Measurements from ENCODE around the gene COA7. TPM values are rescaled to one million over a fixed set of nuclear protein-coding genes. Genes with fewer than 3 reads are reported as not detected.
A peak's percentile ranks its signal among the peaks of the same experiment; 100 is the strongest.

Gene COA7
- total RNA-seq, 3 donors from 2014 or later, result 35.3 to 45.1 (median 44.0) TPM

- Mint-ChIP-seq H3K4me1 (ENCODE audit: low read depth) (peaks cover 3% of the 10 kb centered on the region), H3K27me3 (ENCODE audit: low read depth) (no peaks in the 10 kb centered on the region), H3K9me3 (no peaks in the 10 kb centered on the region), H3K36me3 (ENCODE audit: insufficient read depth) (peaks cover 8% of the 10 kb centered on the region), H3K4me3 (no peak overlapping the region)
- DNase-seq, result no peak
- no peak for ATAC-seq
Measured at GRCh38 chr1:52668711-52669110, 29.4 kb downstream of the COA7 start.

GRCh38 chr1:52667984-52668383, 30.2 kb downstream of the COA7 start:
- peaks cover 3% of the 10 kb centered on the region for H3K4me1 Mint-ChIP-seq (ENCODE audit: low read depth)
- H3K36me3 Mint-ChIP-seq (ENCODE audit: insufficient read depth), result peaks cover 8% of the 10 kb centered on the region
- ATAC-seq (no peak), DNase-seq (no peak)
- H3K27me3 Mint-ChIP-seq (ENCODE audit: low read depth), result no peaks in the 10 kb centered on the region
- H3K9me3 Mint-ChIP-seq, result no peaks in the 10 kb centered on the region
- H3K4me3 Mint-ChIP-seq, result no peak overlapping the region

GRCh38 chr1:52667290-52667689, 30.9 kb downstream of the COA7 start:
- DNase-seq, result no peak
- no peaks in the 10 kb centered on the region for H3K9me3 Mint-ChIP-seq

GRCh38 chr1:52665006-52665941, 32.9 kb downstream of the COA7 start:
- Mint-ChIP-seq H3K27me3 (ENCODE audit: low read depth) (no peaks in the 10 kb centered on the region), H3K4me1 (ENCODE audit: low read depth) (peaks cover 3% of the 10 kb centered on the region), H3K4me3 (no peak overlapping the region), H3K9me3 (no peaks in the 10 kb centered on the region), H3K36me3 (ENCODE audit: insufficient read depth) (peaks cover 13% of the 10 kb centered on the region)
- DNase-seq (no peak), ATAC-seq (no peak)

More at GRCh38 chr1:52667290-52667689, 30.9 kb downstream of the COA7 start:
- Mint-ChIP-seq H3K4me3 (no peak overlapping the region), H3K27me3 (ENCODE audit: low read depth) (no peaks in the 10 kb centered on the region), H3K4me1 (ENCODE audit: low read depth) (peaks cover 3% of the 10 kb centered on the region), H3K36me3 (ENCODE audit: insufficient read depth) (peaks cover 8% of the 10 kb centered on the region)
- no peak for ATAC-seq

GRCh38 chr1:52663716-52664115, 34.4 kb downstream of the COA7 start:
- DNase-seq (no peak), ATAC-seq (no peak)
- Mint-ChIP-seq H3K9me3 (no peaks in the 10 kb centered on the region), H3K4me1 (ENCODE audit: low read depth) (peaks cover 14% of the 10 kb centered on the region), H3K4me3 (no peak overlapping the region), H3K27me3 (ENCODE audit: low read depth) (no peaks in the 10 kb centered on the region), H3K36me3 (ENCODE audit: insufficient read depth) (peaks cover 10% of the 10 kb centered on the region)

GRCh38 chr1:52662645-52663313, 35.4 kb downstream of the COA7 start:
- no peaks in the 10 kb centered on the region for H3K9me3 Mint-ChIP-seq
- H3K27me3 Mint-ChIP-seq (ENCODE audit: low read depth), result no peaks in the 10 kb centered on the region
- H3K4me1 Mint-ChIP-seq (ENCODE audit: low read depth), result peaks cover 18% of the 10 kb centered on the region
- peaks cover 10% of the 10 kb centered on the region for H3K36me3 Mint-ChIP-seq (ENCODE audit: insufficient read depth)
- no peak for DNase-seq
- ATAC-seq, result no peak
- H3K4me3 Mint-ChIP-seq, result no peak overlapping the region

GRCh38 chr1:52660807-52661206, 37.3 kb downstream of the COA7 start:
- Mint-ChIP-seq H3K4me1 (ENCODE audit: low read depth) (peaks cover 17% of the 10 kb centered on the region), H3K36me3 (ENCODE audit: insufficient read depth) (peaks cover 8% of the 10 kb centered on the region), H3K27me3 (ENCODE audit: low read depth) (no peaks in the 10 kb centered on the region), H3K4me3 (no peak overlapping the region), H3K9me3 (no peaks in the 10 kb centered on the region)
- DNase-seq (no peak), ATAC-seq (no peak)

GRCh38 chr1:52659851-52660596, 38.1 kb downstream of the COA7 start:
- H3K27me3 Mint-ChIP-seq (ENCODE audit: low read depth), result no peaks in the 10 kb centered on the region

GRCh38 chr1:52659356-52659755, 38.8 kb downstream of the COA7 start:
- Mint-ChIP-seq H3K27me3 (ENCODE audit: low read depth) (no peaks in the 10 kb centered on the region), H3K4me3 (no peak overlapping the region)

More at GRCh38 chr1:52659851-52660596, 38.1 kb downstream of the COA7 start:
- H3K4me3 Mint-ChIP-seq, result no peak overlapping the region
- no peaks in the 10 kb centered on the region for H3K9me3 Mint-ChIP-seq
- peaks cover 17% of the 10 kb centered on the region for H3K4me1 Mint-ChIP-seq (ENCODE audit: low read depth)
- ATAC-seq (peak in 1 of 2 donors; percentile 5), DNase-seq (no peak)
- H3K36me3 Mint-ChIP-seq (ENCODE audit: insufficient read depth), result peaks cover 12% of the 10 kb centered on the region

GRCh38 chr1:52658795-52659194, 39.4 kb downstream of the COA7 start:
- peaks cover 17% of the 10 kb centered on the region for H3K4me1 Mint-ChIP-seq (ENCODE audit: low read depth)
- peaks cover 18% of the 10 kb centered on the region for H3K36me3 Mint-ChIP-seq (ENCODE audit: insufficient read depth)
- DNase-seq (no peak), ATAC-seq (peak; percentile 64)
- H3K9me3 Mint-ChIP-seq, result no peaks in the 10 kb centered on the region
- no peak overlapping the region for H3K4me3 Mint-ChIP-seq
- H3K27me3 Mint-ChIP-seq (ENCODE audit: low read depth), result no peaks in the 10 kb centered on the region

More at GRCh38 chr1:52659356-52659755, 38.8 kb downstream of the COA7 start:
- H3K9me3 Mint-ChIP-seq, result no peaks in the 10 kb centered on the region
- H3K4me1 Mint-ChIP-seq (ENCODE audit: low read depth), result peaks cover 17% of the 10 kb centered on the region
- ATAC-seq, result peak; percentile 62 to 64
- peaks cover 15% of the 10 kb centered on the region for H3K36me3 Mint-ChIP-seq (ENCODE audit: insufficient read depth)
- DNase-seq, result no peak

GRCh38 chr1:52657702-52658101, 40.4 kb downstream of the COA7 start:
- H3K36me3 Mint-ChIP-seq (ENCODE audit: insufficient read depth), result peaks cover 18% of the 10 kb centered on the region
- H3K4me3 Mint-ChIP-seq, result no peak overlapping the region
- H3K9me3 Mint-ChIP-seq, result no peaks in the 10 kb centered on the region
- DNase-seq (no peak), ATAC-seq (no peak)
- no peaks in the 10 kb centered on the region for H3K27me3 Mint-ChIP-seq (ENCODE audit: low read depth)
- peaks cover 17% of the 10 kb centered on the region for H3K4me1 Mint-ChIP-seq (ENCODE audit: low read depth)

GRCh38 chr1:52654063-52654462, 44.1 kb downstream of the COA7 start:
- Mint-ChIP-seq H3K27me3 (ENCODE audit: low read depth) (no peaks in the 10 kb centered on the region), H3K4me3 (no peak overlapping the region), H3K9me3 (no peaks in the 10 kb centered on the region), H3K4me1 (ENCODE audit: low read depth) (peaks cover 11% of the 10 kb centered on the region), H3K36me3 (ENCODE audit: insufficient read depth) (peaks cover 18% of the 10 kb centered on the region)
- ATAC-seq, result no peak
- no peak for DNase-seq

- Mint-ChIP-seq H3K9me3 (no peaks in the 10 kb centered on the region), H3K4me3 (no peak overlapping the region), H3K4me1 (ENCODE audit: low read depth) (peaks cover 4% of the 10 kb centered on the region), H3K36me3 (ENCODE audit: insufficient read depth) (peaks cover 20% of the 10 kb centered on the region), H3K27me3 (ENCODE audit: low read depth) (no peaks in the 10 kb centered on the region)
- DNase-seq (no peak), ATAC-seq (no peak)
Measured at GRCh38 chr1:52653207-52653849, 44.8 kb downstream of the COA7 start.

- Mint-ChIP-seq H3K9me3 (no peaks in the 10 kb centered on the region), H3K4me1 (ENCODE audit: low read depth) (peaks cover 4% of the 10 kb centered on the region), H3K27me3 (ENCODE audit: low read depth) (no peaks in the 10 kb centered on the region), H3K4me3 (no peak overlapping the region), H3K36me3 (ENCODE audit: insufficient read depth) (peaks cover 22% of the 10 kb centered on the region)
- ATAC-seq, result no peak
- DNase-seq, result no peak
Measured at GRCh38 chr1:52651904-52652303, 46.2 kb downstream of the COA7 start.
